Tibial nerve (tissue), 4 donors: ENCODE results near the gene PIK3R1.

Experiments
- CTCF ChIP-seq, 5 experiments: fragments of 200-600 bp in 3 of 5; fragments of 450-650 bp in 2 of 5; sonication (generic) in 3 of 5; IDR thresholded peaks; one replicate each; pipeline ENCODE4 v1.5.1; 2016 to 2019; ENCODE audit warnings: antibody characterized with exemption in 5 of 5, mild to moderate bottlenecking in 3 of 5, moderate library complexity in 2 of 5
- EP300 ChIP-seq, 2 donors: sonication (generic); formaldehyde crosslinking; IDR thresholded peaks; one replicate each; pipeline ENCODE4 v1.6.1; 2017; ENCODE audit warnings: antibody characterized with exemption in 2 of 2, mild to moderate bottlenecking in 1 of 2

- TF ChIP-seq CTCF (IDR thresholded peaks at IDR 0.05) (no peak), EP300 (IDR thresholded peaks at IDR 0.05) (no peak)
These were observed 22.0 kb upstream of the PIK3R1 start for GRCh38 chr5:68193481-68194036.
